GM12874 (cell line): ENCODE measurements around the gene SYT1.

ENCODE experiments used
- TF ChIP-seq, protein P1 (sequence below): IDR thresholded peaks from 2 replicates; pipeline ENCODE4 v1.5.1; 2011; ENCODE audit warnings: low read depth, mild to moderate bottlenecking, control low read depth, low read length, moderate library complexity; ENCODE audit not compliant: insufficient read depth

SYT1 gene

DNA sequence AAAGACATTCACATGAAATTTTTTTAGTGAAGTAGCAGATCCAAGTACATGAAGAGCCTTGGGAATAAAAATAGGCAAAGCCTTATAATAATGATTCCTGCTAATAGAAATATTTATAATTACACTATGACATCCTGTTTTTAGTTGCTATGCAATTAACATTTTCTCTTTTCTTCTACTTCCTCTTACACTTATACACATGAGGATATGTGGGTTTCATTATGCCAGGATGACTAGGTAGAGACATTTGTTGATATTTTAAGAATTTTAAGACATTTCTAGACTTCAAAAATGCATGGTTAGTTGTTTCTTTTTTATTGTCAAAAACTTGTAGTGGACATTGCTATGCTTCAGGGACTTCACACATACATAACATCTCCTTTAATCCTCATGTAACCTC is 326.8 kb downstream of the SYT1 start:
- TF ChIP-seq, protein P1, sequence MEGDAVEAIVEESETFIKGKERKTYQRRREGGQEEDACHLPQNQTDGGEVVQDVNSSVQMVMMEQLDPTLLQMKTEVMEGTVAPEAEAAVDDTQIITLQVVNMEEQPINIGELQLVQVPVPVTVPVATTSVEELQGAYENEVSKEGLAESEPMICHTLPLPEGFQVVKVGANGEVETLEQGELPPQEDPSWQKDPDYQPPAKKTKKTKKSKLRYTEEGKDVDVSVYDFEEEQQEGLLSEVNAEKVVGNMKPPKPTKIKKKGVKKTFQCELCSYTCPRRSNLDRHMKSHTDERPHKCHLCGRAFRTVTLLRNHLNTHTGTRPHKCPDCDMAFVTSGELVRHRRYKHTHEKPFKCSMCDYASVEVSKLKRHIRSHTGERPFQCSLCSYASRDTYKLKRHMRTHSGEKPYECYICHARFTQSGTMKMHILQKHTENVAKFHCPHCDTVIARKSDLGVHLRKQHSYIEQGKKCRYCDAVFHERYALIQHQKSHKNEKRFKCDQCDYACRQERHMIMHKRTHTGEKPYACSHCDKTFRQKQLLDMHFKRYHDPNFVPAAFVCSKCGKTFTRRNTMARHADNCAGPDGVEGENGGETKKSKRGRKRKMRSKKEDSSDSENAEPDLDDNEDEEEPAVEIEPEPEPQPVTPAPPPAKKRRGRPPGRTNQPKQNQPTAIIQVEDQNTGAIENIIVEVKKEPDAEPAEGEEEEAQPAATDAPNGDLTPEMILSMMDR, result no peak

DNA sequence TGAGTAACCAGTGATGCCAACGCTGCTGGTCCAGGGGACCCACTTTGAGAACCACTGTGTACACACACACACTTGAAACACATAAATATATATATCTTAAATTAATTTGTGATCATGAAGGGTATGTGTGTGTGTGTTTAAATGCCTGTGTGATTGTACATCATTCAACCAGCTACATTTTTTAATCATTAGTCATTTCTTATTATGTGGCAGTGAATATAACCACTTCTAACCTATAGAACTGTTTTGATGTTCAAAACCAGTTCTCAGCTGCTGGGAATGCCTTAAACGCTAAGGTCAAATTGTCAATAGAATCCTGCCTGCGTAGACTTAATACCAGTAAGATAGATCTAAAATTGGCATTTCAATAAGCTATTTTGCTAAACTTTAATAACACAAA is 330.0 kb downstream of the SYT1 start:
- TF ChIP-seq, protein P1, result no peak

DNA sequence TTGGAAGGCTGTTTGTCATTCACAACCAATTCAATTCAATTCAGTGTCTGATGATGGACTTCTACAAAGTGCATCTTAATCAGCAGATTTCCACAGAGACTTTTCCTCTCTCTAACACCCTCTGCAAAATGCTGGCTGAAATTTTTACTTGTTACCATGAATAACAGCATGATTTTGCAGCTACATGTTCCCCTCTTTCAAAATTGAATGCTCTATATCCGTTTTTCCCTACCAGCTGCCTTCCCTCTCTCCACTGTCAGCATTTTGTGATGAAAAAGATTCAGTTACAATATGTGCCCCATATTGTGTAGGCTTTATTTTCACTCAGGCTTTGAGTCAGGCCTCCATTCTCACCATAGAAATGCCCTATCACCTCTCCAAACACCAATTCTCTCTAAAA is 334.6 kb downstream of the SYT1 start:
- TF ChIP-seq, protein P1, result no peak

DNA sequence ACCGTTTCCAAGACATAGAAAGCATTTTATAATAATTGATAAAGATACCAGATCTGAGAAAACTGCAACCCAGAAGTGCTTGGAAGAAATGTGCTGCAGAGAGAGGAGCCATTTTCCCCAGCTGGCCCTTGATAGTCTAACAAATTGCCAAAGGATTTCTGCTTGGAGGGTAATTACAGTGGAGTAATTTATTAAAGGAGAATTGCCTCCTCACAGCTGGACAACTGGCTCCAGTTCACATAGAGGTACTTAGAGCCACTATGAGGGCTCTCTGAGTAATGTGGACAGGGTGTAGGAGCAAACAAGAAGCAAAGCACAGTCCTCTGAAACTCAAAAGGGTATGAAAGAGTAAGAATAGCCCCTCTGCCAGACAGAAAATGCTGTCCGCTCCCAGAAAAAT is 335.6 kb downstream of the SYT1 start:
- TF ChIP-seq, protein P1, result no peak

DNA sequence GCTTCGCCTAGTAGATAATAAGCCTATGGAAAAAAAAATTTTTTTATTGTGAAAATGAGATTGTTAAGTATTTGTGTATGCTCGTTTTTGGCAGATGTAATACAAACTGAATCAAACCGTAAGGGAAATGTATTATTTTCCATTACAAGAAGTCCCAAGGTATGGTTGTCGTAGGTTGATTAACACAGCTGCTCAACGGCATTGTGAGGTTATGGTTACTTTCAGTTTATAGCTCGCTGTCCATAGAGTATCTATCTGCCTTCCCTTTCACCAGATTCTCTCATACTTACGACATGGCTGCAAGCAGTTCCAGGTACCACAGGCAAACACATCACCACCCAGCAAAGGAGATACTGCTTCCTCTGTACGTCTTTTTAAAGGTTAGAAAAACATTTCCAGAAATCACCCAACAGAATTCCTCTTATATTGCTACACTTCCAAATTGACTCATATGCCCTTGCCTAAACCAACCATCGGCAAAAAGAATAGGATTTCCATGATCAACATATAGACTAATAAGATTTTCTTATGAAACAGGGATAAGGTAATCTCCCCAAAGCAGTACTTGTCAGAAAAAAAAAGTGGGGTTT is 338.6 kb downstream of the SYT1 start:
- TF ChIP-seq, protein P1, result no peak

DNA sequence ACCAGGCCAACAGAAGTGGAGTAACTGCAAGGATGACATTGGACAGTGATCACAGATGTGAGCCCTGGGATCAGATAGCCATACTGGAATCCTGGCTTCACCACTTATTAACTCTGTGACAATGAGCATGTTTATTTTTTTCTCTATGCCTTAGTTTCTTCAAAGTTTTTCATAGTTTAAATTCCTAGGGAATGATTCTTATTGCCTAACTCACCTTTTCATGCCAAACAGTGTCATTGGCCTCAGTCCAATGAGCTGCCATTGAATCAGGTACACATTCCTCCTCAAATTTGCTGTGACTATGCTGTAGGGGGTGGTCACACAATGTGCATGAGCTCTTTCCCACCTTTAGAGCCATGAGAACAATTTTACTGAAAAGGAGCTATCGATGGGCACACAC is 342.3 kb downstream of the SYT1 start:
- TF ChIP-seq, protein P1, result no peak

DNA sequence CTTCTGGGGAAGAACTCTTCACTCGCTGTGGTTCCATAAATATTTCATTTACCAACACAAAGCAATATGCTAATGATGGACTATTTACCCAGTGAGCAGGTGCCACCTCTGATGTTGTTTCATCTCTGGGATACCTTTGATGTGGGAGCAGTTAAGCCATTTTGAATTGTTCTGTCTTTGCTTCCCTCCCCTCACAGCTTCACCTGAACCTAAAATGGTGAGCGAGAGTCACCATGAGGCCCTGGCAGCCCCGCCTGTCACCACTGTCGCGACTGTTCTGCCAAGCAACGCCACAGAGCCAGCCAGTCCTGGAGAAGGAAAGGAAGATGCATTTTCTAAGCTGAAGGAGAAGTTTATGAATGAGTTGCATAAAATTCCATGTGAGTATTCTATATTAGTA is 352.7 kb downstream of the SYT1 start:
- TF ChIP-seq, protein P1, result no peak
